ENCODE measurements around the gene LCE3B.
"Not testable (repeated sequence)": the region's sequence is repeated elsewhere in the genome, so short reads cannot be mapped to it uniquely, and the experiment has no call there.

LCE3B gene, protein sequence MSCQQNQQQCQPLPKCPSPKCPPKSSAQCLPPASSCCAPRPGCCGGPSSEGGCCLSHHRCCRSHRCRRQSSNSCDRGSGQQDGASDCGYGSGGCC

DNA sequence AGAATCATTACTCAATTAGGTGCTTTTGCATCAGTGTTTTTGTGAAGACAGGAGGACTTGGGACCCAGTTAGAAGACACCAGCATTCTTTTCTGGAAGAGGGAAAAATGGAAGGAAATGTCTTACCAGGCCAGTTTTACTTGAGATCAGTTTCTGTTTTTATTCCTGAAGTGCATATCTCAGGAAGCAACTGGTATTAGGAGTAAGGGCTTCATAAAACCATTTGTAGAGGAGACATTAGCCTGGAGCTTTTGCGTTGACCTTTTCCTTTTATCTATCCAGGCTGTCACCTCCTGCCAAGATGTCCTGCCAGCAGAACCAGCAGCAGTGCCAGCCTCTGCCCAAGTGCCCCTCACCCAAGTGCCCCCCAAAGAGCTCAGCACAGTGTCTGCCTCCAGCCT is at the start of gene LCE3B:
Gene LCE3B (plus strand): TSS at position 301 of the 400 bp plus-strand sequence. CDS start 0 bp downstream, at position 301.
- DNase-seq (ENCODE audit: low spot score), result no peak

GRCh38 chr1:152565115-152565514 is 48.5 kb upstream of the LCE3B start:
- no peak for DNase-seq (ENCODE audit: low spot score)
- no peak for FAIRE-seq

More for the DNA sequence above, at the start of gene LCE3B:
- FAIRE-seq, result no peak

DNA sequence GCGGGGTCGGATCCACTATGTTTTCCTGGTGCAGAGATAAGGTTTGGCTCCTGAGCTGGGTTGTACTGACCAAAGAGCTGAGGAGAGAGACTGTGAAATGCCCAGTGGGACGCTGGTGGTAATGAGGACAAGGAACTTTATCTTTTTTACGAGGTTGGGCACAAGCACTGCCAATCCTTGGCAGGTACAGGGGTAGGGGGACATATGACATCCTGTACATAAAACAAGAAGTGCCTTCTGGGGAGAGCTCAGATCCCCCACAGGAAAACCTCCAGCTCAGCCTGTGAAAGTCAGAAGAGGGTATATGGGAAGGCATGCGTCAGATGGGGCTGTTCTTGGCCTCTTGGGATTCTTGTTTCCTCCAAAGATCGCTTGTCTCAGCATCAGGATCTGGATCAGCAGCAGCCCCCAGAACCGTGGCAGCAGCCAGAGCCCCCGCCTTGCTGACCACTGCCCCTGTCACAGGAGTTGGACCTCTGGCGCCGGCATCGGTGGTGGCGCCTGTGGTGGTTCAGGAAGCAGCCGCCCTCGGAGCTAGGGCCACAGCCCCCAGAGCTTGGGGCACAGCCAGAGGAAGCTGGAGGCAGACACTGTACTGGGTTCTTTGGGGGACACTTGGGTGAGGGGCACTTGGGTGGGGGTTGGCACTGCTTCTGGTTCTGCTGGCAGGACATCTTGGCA is 47.9 kb upstream of the LCE3B start:
- no peak for FAIRE-seq

GRCh38 chr1:152566681-152567080 is 46.9 kb upstream of the LCE3B start, which contains the start of gene LCE3E:
TSS of gene LCE3E (minus strand) at chr1:152566780. CDS start at chr1:152566208, 572 bp downstream.
- FAIRE-seq (no peak), DNase-seq (ENCODE audit: low spot score) (no peak)

More for the DNA sequence above, 47.9 kb upstream of the LCE3B start:
- no peak for DNase-seq (ENCODE audit: low spot score)

DNA sequence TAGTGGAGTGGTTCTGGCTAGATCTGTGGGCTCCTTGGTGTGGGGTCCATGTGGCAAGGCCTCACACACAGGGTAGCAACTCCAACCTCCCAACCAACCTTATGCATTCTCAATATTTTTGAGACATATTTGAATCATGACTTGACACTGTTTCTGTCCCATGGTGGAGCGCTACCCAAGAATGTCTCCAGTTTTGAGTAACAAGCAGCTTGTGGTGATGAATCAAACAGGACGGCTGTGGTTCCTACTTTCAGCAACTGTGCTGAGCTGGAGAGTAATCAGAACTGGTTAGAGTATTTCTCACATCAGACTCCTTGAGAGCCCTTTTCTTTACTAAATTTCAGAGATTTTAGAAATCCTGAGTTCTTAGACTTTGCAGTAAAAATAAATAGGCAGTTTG is 36.4 kb upstream of the LCE3B start:
- FAIRE-seq (no peak), DNase-seq (ENCODE audit: low spot score) (no peak)

- not testable (repeated sequence) for DNase-seq (ENCODE audit: low spot score); FAIRE-seq
Observed at GRCh38 chr1:152579526-152579925, 34.1 kb upstream of the LCE3B start.

DNA sequence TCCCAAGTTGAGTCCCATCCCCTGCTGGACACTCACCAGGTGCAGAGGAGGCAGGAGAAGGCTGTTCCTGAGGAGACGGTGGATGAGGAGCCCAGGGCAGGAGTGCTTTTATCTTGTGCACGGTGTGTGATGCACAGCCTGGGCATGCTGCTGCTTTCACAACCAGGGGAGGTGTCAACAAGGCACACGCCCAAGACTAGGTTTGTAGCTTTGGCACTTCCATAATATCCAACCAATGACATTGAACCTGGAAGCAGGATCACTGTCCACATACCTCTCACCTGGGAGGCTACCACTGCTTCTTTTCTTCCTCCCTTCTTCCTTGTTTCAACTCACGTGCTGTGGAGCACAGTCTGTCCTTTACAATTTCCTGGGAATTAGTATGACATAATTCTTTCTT is 33.2 kb upstream of the LCE3B start, which contains the start of gene LCE3D:
Gene LCE3D (minus strand): TSS at position 84 of the 400 bp plus-strand sequence. CDS start 580 bp downstream, outside the sequence.
- DNase-seq (ENCODE audit: low spot score) (no peak), FAIRE-seq (no peak)

DNA sequence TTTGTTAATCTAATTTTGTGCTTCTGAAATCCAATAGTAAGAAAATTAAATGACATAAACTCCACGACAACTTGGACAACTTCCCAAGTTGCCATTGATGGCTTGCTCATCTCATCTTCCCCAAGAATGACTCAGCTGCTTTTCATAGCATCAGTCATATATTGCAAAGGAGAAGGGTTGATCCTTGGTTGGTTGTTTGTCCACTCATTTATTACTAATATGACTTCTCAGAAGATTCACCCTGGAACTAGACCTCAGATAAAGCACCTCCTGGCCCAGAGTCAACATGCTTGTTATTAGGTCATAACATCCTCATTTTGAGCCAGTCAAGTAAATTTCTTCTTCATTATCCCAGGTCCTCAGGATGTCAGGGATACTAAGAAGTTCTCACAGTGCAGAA is 31.0 kb upstream of the LCE3B start:
- FAIRE-seq (no peak), DNase-seq (ENCODE audit: low spot score) (no peak)

- DNase-seq (ENCODE audit: low spot score), result no peak
- no peak for FAIRE-seq
Observed at GRCh38 chr1:152585586-152585985, 28.0 kb upstream of the LCE3B start.

- FAIRE-seq (no peak), DNase-seq (ENCODE audit: low spot score) (no peak)
Observed at GRCh38 chr1:152596986-152597385, 16.6 kb upstream of the LCE3B start.

DNA sequence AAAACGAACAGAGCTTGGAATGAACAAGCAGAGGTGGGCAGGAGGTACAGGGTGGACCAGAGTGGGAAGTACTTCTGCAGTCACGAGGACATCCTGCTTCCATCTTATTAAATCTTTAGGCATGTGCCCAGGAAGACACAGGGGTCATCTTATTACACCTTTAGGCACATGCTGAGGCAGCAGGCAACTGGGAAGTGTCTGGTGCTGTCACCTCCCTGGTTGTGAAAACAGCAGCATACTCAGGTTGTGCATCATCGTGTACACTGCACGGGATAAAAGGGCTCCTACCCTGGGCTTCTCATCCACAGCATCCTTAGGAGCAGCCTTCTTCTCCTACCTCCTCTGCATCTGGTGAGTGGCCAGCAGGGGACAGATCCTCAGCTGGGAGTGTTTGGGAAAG is 13.7 kb upstream of the LCE3B start, which contains the start of gene LCE3C:
Gene LCE3C (plus strand): TSS at position 301 of the 400 bp plus-strand sequence. CDS start 498 bp downstream, outside the sequence.
- FAIRE-seq, result no peak
- DNase-seq (ENCODE audit: low spot score), result no peak

GRCh38 chr1:152621993-152622392 is 8.4 kb downstream of the LCE3B start:
- no peak for FAIRE-seq

GRCh38 chr1:152622803-152623202 is 9.2 kb downstream of the LCE3B start, which contains the start of gene LCE3A:
TSS of gene LCE3A (minus strand) at chr1:152623103. CDS start at chr1:152623103, 0 bp downstream.
- peak; percentile 53 for DNase-seq (ENCODE audit: low spot score)
- FAIRE-seq, result no peak

More at GRCh38 chr1:152621993-152622392, 8.4 kb downstream of the LCE3B start:
- no peak for DNase-seq (ENCODE audit: low spot score)

GRCh38 chr1:152623203-152623844 is 9.7 kb downstream of the LCE3B start:
- FAIRE-seq (no peak), DNase-seq (ENCODE audit: low spot score) (peak; percentile 29)

DNA sequence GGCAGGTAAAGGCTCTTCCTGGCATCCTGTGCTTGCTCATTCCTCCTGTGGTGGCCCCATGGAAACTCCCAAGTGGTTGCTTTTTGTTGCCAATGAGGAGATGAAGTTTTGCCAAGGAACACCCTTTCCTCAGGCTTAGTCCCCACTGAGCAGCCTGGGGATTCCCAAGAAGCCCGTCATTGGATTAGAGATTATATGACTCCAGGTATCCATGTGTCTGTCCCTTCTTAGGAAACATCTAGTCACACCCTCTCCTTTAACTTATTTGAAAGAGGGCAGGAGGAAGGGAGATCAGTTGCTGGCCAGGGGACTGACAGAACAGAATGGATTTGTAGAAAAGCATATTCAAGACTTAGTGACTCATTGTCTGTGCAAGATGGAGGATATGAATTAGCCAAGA is 13.1 kb downstream of the LCE3B start:
- FAIRE-seq (no peak), DNase-seq (ENCODE audit: low spot score) (no peak)

DNA sequence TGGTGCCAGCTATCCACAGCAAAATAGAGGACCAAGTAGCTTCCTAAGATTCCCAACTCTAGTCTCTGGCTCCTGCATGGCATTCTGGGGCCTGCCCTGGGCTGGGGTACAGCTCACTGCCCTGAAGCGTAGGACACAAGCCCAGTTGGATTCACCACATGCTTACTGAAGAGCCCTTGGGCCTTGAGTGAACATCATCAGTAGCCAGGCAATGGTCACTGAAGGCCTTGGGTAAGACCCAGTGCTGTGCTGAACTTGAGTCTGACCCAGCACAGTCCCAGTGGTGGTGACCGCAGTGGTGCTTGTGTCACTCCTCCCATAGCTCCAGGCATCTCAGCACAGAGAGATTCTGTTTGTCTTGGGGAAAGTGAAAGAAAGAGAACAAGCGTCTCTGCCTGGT is 17.0 kb downstream of the LCE3B start:
- DNase-seq (ENCODE audit: low spot score) (no peak), FAIRE-seq (no peak)

DNA sequence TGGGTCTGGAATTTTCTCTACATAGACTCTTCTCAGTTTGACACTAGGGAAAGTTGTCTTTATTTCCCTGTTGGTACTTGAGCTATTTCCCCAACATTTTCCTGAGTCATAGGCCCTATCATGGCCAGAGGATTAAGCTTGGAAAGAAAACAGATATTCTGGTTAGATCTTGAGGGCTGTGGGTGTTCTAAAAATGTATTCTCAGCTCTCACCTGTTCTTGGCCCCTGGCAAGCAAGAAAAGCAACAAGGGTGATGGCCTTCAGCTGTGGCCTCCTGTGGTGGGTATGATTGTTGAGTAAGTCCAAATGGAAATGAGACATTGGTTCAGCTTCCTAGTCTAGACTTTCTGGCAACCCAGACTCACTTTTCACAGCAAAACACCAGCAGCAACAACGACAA is 26.7 kb downstream of the LCE3B start:
- no peak for FAIRE-seq
- DNase-seq (ENCODE audit: low spot score), result no peak

GRCh38 chr1:152643945-152644344 is 30.3 kb downstream of the LCE3B start:
- no peak for DNase-seq (ENCODE audit: low spot score)
- FAIRE-seq, result no peak

- DNase-seq (ENCODE audit: low spot score) (no peak), FAIRE-seq (no peak)
Observed at GRCh38 chr1:152645146-152645545, 31.5 kb downstream of the LCE3B start.

GRCh38 chr1:152646656-152647055 is 33.0 kb downstream of the LCE3B start:
- DNase-seq (ENCODE audit: low spot score), result no peak
- no peak for FAIRE-seq

GRCh38 chr1:152654110-152654509 is 40.5 kb downstream of the LCE3B start:
- FAIRE-seq, result no peak
- DNase-seq (ENCODE audit: low spot score), result peak; percentile 68

DNA sequence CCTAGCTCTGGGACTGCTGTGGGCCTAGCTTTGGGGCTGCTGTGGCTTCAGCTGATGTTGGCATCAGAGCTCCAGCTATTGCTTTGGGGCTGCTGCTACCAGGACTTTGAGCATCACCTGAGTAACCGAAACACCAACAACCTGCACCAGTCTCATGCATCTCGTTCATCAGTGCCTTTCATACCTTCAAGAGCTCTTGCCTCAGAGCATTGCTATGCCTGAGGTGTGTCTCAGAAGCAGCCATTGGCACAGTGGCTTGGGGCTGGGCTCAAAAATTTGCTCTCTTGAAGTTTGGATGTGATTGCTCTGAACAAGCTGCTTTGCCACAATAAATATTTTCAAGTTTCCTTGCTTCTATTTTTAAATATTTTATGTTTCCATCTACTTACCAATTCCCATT is 42.8 kb downstream of the LCE3B start:
- DNase-seq (ENCODE audit: low spot score), result no peak
- no peak for FAIRE-seq
